Testis (tissue), 3 donors: ENCODE results near the gene TUBB4A. TPM values are rescaled to one million over a fixed set of nuclear protein-coding genes. Genes with fewer than 3 reads are reported as not detected.

Experiments
- DNase-seq: peaks from one replicate; pipeline ENCODE4 v3.0.0-alpha.2; 2019
- H3K27ac ChIP-seq, 2 donors: fragments of 200-600 bp; sonication (generic); one replicate each; pipeline ENCODE4 v1.5.1; 2019
- H3K27me3 ChIP-seq: fragments of 200-600 bp; sonication (generic); one replicate; pipeline ENCODE4 v1.5.1; 2019
- H3K36me3 ChIP-seq: fragments of 200-600 bp; sonication (generic); one replicate; pipeline ENCODE4 v1.5.1; 2017; ENCODE audit warnings: low read depth; ENCODE audit errors: missing control alignments
- H3K4me1 ChIP-seq: fragments of 200-600 bp; sonication (generic); one replicate; pipeline ENCODE4 v1.5.1; 2019
- H3K4me3 ChIP-seq, 2 donors: fragments of 200-600 bp; sonication (generic); one replicate each; pipeline ENCODE4 v1.5.1; 2017 to 2019
- H3K9me3 ChIP-seq: fragments of 200-600 bp; sonication (generic); one replicate; pipeline ENCODE4 v1.5.1; 2017
- POLR2A ChIP-seq: fragments of 450-650 bp; IDR thresholded peaks from one replicate; pipeline ENCODE4 v1.6.1; 2017; ENCODE audit warnings: antibody characterized with exemption, mild to moderate bottlenecking, moderate library complexity
- WGBS, 2 donors: methylation state at CpG; one replicate each; pipeline ENCODE4 v1.1.5; 2018; 5-methylcytosine and 5-hydroxymethylcytosine counted together
- intact Hi-C: fragments of 100-400 bp; cut with DNase I; formaldehyde crosslinking; loops from one replicate; pipeline ENCODE4 v1.15.1; 2023; ENCODE audit warnings: low total_unique reads
- polyA plus RNA-seq: library from polyadenylated mRNA; stranded (reverse); fragments of 350-450 nt; fragmentation: Illumina TruSeq; extraction: RNeasy Lipid Tissue Mini Kit (QIAGEN cat#74804); gene quantifications from one replicate; pipeline ENCODE4 v1.2.3, GENCODE V29; 2014; ENCODE audit warnings: low read depth, low replicate concordance; ENCODE audit not compliant: insufficient read depth
- total RNA-seq, 2 donors: library from RNA; depleted of rRNA; stranded (reverse); fragments of >200 nt; gene quantifications; one replicate each; pipeline ENCODE4 v1.2.3, GENCODE V29; 2016
- TF ChIP-seq, protein P1 (sequence below), 3 experiments: fragments of 450-650 bp in 2 of 3; fragments of 200-600 bp in 1 of 3; sonication (generic) in 1 of 3; IDR thresholded peaks; one replicate each; pipeline ENCODE4 v1.5.1; 2016 to 2019; ENCODE audit warnings: antibody characterized with exemption in 3 of 3, mild to moderate bottlenecking in 2 of 3, moderate library complexity in 1 of 3

The TUBB4A gene
- total and polyA plus RNA-seq, 3 donors from 2014 or later: 205 to 277 (median 217) TPM

DNA sequence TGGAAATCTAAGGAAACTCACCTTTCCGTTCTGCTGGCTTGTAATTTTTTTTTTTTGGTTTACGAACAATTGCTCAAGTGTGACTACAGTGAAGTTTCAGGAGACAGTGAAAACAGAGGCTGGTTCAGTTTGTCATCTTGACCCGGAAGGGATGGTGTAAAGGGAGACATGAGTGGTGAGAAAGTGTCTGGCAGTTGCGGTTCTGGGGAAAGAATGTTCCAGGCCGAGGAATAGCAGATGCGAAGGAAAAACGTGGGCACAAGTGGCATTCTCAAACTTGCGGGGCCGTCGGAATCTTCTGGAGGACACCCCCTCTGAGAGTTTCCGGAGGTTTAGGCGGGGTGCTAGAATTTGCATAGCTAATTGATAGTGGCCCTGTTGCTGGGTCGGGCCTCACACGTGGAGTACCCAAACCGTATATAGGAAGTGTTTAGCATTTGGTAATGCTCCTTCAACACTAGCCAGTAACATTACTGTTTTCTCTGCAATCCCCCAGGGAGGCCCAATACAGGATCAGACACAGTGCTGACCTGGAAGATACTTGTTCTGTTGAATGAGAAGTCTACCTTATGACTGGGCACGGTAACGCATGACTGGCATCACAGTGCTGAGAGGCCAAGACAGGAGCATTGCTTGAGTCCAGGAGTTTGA lies 25.9 kb upstream of the TUBB4A start:
- TF ChIP-seq POLR2A: no peak
- TF ChIP-seq, protein P1, sequence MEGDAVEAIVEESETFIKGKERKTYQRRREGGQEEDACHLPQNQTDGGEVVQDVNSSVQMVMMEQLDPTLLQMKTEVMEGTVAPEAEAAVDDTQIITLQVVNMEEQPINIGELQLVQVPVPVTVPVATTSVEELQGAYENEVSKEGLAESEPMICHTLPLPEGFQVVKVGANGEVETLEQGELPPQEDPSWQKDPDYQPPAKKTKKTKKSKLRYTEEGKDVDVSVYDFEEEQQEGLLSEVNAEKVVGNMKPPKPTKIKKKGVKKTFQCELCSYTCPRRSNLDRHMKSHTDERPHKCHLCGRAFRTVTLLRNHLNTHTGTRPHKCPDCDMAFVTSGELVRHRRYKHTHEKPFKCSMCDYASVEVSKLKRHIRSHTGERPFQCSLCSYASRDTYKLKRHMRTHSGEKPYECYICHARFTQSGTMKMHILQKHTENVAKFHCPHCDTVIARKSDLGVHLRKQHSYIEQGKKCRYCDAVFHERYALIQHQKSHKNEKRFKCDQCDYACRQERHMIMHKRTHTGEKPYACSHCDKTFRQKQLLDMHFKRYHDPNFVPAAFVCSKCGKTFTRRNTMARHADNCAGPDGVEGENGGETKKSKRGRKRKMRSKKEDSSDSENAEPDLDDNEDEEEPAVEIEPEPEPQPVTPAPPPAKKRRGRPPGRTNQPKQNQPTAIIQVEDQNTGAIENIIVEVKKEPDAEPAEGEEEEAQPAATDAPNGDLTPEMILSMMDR (IDR thresholded peaks at IDR 0.05): no peak
- Histone ChIP-seq H3K4me1 (peaks cover 9% of the 10 kb centered on the region), H3K36me3 (no peaks in the 10 kb centered on the region)

DNA sequence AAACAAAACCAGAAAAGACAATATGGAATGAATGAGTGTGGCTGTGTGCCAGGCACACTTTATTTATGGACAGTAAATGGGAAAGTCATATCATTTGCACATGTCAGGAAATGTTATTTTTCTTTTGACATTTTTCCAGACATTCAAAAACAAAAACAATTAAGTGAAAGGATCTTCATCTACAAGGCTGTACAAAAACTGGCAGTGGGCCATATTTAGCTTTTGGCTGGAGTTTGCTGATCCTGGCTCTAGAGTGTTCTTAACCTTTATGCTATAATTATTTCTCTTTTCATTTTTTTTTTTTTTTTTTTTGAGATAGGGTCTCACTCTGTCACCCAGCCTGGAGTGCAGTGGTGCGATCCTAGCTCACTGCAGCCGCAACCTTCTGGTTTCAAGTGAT lies 22.2 kb upstream of the TUBB4A start:
- intact Hi-C loops: no loop called here
- WGBS, 2 donors: 26 to 69% methylated on average over 2 of the region's 2 CpGs
- no peaks in the 10 kb centered on the region for H3K9me3 ChIP-seq
- no peaks in the 10 kb centered on the region for H3K36me3 ChIP-seq
- H3K27ac ChIP-seq: no peak overlapping the region
- TF ChIP-seq, protein P1 (IDR thresholded peaks at IDR 0.05): no peak
- no peak for TF ChIP-seq POLR2A
- H3K4me1 ChIP-seq: no peaks in the 10 kb centered on the region
- DNase-seq: no peak
- H3K27me3 ChIP-seq: no peaks in the 10 kb centered on the region
- H3K4me3 ChIP-seq: no peak overlapping the region

More for the DNA sequence above, 25.9 kb upstream of the TUBB4A start:
- no peaks in the 10 kb centered on the region for H3K27me3 ChIP-seq
- no peak for DNase-seq
- WGBS, 2 donors: 69 to 73% methylated on average over 17 of the region's 17 CpGs
- H3K27ac ChIP-seq: no peak overlapping the region
- H3K4me3 ChIP-seq: no peak overlapping the region
- intact Hi-C loops: no loop called here
- H3K9me3 ChIP-seq: no peaks in the 10 kb centered on the region

DNA sequence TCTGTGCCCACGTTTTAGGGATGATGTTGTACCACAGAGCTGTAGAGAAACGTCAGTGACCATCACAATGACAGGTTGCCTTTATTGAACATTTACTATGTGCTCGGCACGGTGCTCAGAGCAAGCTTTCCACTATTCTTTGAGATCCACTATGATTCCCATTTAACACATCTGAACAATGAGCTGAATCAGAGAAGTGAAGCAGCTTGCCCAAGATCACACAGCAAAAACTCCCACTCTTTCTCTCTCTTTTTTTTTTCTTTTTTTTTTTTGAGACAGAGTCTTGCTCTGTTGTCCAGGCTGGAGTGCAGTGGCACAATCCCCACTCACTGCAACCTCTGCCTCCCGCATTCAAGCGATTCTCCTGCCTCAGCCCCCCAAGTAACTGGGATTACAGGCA lies 20.6 kb upstream of the TUBB4A start:
- no peak for TF ChIP-seq POLR2A
- TF ChIP-seq, protein P1 (IDR thresholded peaks at IDR 0.05): no peak
- 85 to 86% methylated on average over 6 of the region's 6 CpGs for whole genome bisulfite sequencing, 2 donors

DNA sequence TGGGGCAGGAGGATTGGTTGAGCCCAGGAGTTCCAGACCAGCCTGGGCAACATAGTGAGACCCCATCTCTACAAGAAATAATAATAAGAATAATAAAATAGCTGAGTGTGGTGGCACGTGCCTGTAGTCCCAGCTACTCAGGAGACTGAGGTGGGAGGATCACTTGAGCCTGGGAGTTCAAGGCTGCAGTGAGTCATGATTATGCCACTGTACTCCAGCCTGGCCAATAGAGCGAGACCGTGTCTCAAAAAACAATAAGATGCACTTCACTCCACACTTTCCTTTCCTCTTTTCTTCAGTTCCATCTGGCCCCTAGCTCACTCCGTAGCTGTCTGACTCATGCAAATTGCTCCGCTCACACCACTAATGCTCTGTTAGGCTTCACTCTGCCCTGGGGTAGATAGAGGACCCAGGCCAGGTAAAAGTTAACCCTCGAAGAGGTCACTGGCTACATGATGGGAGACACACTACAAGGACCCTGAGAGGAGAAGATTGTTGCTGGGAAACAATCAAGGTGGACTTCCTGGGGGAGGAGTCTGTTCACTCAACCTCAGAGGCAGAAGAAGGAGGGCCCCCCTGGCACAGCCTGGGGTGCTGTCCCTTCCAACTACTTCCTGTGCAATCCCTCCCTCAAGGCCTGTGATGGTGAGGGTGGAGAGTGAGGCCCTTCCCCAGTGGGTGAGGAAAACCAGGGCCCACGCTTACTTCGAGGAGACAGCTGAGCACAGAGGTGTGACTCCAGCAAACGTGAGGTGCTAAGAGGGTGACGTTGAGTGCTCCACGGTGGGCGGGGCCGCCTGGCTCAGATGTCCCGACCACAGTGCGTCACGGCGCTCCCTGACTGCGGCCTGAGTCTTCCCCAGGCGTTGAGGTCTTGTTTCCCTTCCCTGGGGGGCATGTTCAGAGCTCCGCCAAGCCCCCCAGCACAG lies 19.9 kb upstream of the TUBB4A start:
- 68 to 71% methylated on average over 20 of the region's 20 CpGs for WGBS, 2 donors
- H3K9me3 ChIP-seq: no peaks in the 10 kb centered on the region
- no peak for TF ChIP-seq POLR2A
- TF ChIP-seq, protein P1 (IDR thresholded peaks at IDR 0.05): no peak
- no peak overlapping the region for H3K27ac ChIP-seq
- no peaks in the 10 kb centered on the region for H3K4me1 ChIP-seq
- H3K27me3 ChIP-seq: no peaks in the 10 kb centered on the region
- H3K4me3 ChIP-seq: no peak overlapping the region
- DNase-seq: no peak
- H3K36me3 ChIP-seq: no peaks in the 10 kb centered on the region
- intact Hi-C loops: no loop called here

More for the DNA sequence above, 20.6 kb upstream of the TUBB4A start:
- DNase-seq: no peak
- Histone ChIP-seq H3K9me3 (no peaks in the 10 kb centered on the region), H3K27ac (no peak overlapping the region), H3K27me3 (no peaks in the 10 kb centered on the region), H3K36me3 (no peaks in the 10 kb centered on the region), H3K4me3 (no peak overlapping the region), H3K4me1 (no peaks in the 10 kb centered on the region)
- intact Hi-C loops: no loop called here
